Sigmoid colon (tissue), 4 donors: ENCODE results near the gene MLC1.

Source experiments
- EP300 ChIP-seq, 4 donors: sonication (generic); formaldehyde crosslinking; IDR thresholded peaks; one replicate each; pipeline ENCODE4 v1.6.1; 2017; ENCODE audit warnings: antibody characterized with exemption in 4 of 4
- POLR2A ChIP-seq, 2 donors: fragments of 450-650 bp; IDR thresholded peaks; one replicate each; pipeline ENCODE4 v1.6.1; 2016; ENCODE audit warnings: antibody characterized with exemption in 2 of 2, mild to moderate bottlenecking in 2 of 2, moderate library complexity in 2 of 2
- TF ChIP-seq, protein P1 (sequence below), 4 experiments: fragments of 450-650 bp in 3 of 4; fragments of 200-600 bp in 1 of 4; IDR thresholded peaks; one replicate each; pipeline ENCODE4 v1.5.1; 2016 to 2019; ENCODE audit warnings: antibody characterized with exemption in 4 of 4, mild to moderate bottlenecking in 3 of 4, moderate library complexity in 2 of 4

DNA sequence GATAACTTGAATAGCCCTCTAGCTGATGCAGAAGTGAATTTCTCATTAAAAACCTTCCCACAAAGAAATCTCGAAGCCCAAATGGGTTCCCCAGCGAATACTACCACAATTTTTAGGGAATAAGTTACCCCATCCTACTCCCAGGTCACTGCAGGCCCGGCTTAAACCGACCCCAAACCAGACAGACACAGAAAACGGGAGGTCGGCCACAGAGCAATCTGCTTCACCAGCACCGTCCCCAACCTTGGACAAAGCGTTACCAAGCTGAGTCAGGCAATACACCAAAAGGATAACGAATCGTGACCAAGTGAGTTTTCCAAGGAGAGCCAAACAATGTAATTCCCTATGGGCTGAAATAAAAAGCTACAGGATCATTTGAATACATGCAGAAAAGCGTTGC is 4.0 kb upstream of the MLC1 start:
- TF ChIP-seq, protein P1, sequence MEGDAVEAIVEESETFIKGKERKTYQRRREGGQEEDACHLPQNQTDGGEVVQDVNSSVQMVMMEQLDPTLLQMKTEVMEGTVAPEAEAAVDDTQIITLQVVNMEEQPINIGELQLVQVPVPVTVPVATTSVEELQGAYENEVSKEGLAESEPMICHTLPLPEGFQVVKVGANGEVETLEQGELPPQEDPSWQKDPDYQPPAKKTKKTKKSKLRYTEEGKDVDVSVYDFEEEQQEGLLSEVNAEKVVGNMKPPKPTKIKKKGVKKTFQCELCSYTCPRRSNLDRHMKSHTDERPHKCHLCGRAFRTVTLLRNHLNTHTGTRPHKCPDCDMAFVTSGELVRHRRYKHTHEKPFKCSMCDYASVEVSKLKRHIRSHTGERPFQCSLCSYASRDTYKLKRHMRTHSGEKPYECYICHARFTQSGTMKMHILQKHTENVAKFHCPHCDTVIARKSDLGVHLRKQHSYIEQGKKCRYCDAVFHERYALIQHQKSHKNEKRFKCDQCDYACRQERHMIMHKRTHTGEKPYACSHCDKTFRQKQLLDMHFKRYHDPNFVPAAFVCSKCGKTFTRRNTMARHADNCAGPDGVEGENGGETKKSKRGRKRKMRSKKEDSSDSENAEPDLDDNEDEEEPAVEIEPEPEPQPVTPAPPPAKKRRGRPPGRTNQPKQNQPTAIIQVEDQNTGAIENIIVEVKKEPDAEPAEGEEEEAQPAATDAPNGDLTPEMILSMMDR (IDR thresholded peaks at IDR 0.05) = no peak
- no peak for TF ChIP-seq POLR2A (IDR thresholded peaks at IDR 0.05)
- no peak for TF ChIP-seq EP300 (IDR thresholded peaks at IDR 0.05)
